HG03469 (cell line): ENCODE results near the gene TKTL1.

ENCODE experiments used
- ATAC-seq: cut with Tn5 transposase; IDR thresholded peaks from one replicate; pipeline ENCODE4 v1.9.1; 2021; ENCODE audit warnings: mild to moderate bottlenecking, moderate library complexity, moderate number of reproducible peaks; ENCODE audit not compliant: unreplicated experiment

Gene TKTL1

DNA sequence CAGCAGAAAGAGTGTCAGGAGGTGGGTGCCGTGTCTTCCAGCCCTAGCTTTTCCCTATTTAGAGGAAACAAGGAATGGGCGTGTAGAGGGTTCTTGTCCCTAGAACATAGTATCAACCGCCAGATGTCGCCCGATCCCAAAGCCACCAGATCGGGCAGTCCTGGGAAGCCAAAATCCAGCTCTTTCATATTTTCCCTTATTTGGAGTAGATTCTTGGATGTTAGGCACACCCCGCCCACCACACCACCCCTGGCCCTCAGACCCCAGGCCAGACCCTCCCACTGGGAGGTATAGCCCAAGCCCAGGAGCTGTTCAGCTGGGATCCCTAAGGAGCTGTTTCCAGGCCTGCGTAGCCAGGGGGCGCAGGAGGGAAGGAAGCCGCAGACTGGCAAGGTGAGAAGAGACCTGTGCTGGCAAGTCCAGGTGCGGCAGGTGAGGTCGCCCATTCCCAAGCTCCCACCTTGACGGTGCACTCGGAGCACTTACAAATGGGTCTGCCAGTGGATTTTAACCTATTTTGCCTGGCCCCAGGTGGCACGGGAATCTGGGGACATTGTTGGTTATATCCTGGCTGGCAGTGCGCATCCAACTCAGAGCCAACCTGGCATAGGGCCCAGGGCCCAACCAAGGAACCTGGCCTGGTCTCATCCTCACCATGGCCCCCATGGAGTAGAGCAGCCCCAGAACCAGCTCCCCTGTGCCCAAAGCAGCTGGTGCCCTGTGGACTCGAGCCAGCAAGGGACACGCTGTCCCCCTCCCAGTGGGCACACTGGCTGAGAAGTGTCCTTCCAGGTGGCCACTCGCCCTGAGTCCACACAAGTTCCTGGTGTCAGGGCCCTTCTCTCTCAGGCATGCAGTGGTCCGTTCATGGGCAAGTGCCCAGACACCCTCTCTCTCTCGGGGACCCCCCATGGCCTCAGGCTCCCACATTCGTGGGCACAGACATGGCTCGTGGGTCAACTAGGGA lies 78.0 kb downstream of the TKTL1 start:
- ATAC-seq = no peak

DNA sequence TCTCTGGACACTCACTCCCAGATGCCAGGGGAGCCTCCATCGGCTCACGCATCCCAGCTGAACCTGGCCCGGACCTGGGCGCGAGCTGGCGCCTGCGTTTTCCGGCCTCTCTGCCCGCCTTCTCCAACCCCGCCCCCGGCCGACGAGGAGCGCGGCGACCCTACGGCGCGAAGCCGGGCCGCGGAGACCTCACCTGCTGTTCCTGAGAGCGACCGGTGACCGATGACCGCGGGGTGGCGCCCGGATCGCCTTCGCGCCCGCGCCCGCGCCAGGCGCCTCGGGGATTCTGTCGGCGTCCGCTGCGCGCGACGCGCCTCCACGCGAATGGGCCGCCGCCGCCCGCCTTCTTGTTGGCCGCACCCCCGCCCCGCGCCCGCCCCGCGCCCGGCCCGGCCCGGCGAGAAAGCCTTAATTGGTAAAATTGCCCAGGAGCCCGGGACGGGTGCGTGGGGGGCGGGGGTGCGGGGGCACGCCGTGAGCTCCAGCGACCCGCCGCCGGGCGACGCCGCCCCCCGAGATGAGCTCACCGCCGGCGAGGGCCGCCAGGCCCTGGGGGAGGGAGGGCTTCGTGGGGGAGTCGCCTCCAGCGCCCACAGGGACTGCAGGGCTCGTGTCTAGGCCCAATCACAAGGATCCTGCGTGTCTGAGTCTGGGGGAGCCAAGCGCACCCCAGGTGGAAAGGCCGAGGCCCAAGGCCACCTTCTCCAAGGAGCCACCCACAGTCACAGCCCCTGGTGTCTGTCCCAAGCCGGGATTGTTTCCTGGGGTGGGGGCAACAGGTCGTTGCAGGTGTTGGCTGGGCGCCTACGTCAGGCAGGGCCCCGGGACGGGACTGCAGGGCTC lies 78.9 kb downstream of the TKTL1 start, which contains the start of gene FLNA:
FLNA (minus strand) TSS at position 322 of the 843 bp plus-strand sequence. CDS start 3,389 bp downstream, outside the sequence.
- ATAC-seq = no peak

DNA sequence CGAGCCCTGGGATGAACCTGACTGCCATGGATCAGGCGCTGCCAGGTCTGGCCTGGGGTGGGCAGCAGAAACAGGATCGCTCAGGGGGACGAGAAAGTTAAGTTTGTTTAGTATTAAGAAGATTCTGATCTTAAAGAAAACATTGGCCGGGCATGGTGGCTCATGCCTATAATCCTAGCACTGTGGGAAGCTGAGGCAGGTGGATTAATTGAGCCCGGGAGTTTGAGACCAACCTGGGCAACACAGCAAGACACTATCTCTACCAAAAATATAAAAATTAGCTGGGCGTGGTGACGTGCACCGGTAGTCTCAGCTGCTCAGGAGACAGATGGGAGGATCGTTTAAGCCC lies 79.5 kb downstream of the TKTL1 start:
- ATAC-seq = no peak

DNA sequence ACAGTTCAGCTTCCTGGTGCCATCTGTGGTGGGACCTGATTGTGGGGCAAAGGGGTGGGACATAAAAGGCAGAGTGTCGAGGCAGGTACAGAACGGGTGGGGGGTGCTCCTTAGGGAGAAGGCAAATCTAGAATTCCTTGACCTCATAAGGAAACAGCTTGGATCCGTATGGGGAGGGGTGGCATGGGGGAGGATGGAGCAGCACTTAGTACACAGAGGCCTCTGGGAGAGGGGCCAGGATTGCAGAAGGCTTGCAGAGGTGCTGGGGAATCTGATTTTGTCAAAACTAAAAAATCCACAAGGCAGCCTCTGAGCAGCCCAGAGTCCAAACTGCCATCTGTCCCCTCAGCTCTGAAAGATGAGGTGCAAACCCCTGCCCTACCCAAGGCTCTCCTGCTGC lies 81.2 kb downstream of the TKTL1 start:
- ATAC-seq = no peak

DNA sequence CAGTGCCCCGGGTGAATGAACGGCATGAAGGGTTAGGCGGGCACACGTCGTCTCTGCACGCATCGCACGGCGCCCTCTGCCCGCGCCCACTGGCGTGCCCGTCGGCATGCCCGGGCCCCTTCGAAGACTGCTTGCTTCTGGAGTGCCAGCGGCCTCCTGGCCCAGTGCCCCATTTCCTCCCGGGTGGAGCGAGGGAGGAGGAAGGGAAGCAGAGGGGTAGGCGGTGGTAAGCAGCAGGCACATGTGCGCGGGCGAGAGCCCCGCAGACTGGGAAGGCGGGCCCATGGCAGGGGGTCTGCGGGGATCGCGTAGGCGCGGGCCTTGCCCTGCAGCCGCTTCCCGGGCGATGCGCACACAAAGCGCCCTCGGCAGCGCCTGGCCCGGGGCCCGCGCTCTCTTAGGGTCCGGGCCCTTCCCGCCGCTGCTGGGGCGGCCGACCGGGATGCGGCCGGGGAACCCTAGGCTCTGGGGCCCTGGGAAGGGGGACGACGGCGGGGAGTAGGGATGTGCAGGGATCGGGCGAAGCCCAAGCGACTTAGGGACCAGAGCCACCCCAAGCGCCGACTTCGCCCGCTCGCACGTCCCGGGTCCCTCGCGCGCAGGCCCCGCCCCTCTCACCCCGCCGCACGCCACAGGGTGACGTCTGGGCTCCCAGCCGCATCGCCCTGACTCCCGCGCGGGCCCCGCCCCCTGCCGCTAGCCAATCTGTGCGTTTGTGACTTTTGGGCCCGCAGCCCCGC lies 82.6 kb downstream of the TKTL1 start:
- ATAC-seq = no peak

DNA sequence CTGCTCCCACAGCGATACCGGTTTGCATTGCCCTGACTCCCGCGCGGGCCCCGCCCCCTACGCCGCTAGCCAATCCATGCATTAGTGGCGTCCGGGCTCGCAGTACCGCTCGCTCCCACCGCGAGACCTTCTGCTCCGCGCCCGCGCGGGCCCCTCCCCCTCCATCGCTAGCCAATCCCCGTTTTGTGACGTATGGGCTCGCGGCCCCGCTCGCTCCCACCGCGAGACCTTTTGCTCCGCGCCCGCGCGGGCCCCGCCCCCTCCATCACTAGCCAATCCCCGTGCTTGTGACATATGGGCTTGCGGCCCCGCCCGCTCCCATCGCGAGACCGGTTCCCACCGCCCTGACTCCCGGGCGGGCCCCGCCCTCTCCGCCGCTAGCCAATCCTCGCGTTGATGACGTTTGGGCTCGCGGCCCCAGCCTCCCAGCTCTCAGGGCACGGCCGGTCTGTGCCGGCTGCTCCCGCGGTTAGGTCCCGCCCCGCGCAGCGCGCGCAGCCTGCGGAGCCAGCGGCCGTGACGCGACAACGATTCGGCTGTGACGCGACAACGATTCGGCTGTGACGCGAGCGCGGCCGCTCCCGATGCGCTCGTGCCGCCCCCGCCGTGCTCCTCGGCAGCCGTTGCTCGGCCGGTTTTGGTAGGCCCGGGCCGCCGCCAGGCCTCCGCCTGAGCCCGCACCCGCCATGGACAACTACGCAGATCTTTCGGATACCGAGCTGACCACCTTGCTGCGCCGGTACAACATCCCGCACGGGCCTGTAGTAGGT lies 83.4 kb downstream of the TKTL1 start, which contains the start of gene EMD:
EMD (plus strand) TSS at position 497 of the 770 bp plus-strand sequence; CDS start at position 687, 190 bp downstream.
- peak; percentile 59 for ATAC-seq

DNA sequence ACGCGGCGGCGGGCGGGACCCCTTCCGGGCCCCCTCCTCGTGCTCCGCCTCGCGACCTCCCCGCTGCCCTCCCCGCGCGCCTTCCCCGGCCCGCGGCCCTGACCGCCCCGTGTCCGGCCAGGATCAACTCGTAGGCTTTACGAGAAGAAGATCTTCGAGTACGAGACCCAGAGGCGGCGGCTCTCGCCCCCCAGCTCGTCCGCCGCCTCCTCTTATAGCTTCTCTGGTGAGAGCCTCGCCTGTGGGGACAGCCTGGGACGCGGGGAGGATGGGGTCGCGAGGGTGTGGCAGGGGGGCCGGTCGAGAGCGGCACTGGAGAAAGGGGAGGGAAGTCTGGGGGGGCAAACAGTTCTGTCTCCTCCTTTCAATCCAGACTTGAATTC lies 84.0 kb downstream of the TKTL1 start:
- no peak for ATAC-seq
